Thyroid gland (tissue), 4 donors: Measurements from ENCODE around the gene RHBDL3.

Experiments used
- POLR2A ChIP-seq, 2 donors: fragments of 450-650 bp; IDR thresholded peaks; one replicate each; pipeline ENCODE4 v1.6.1; 2017; ENCODE audit warnings: antibody characterized with exemption in 2 of 2, mild to moderate bottlenecking in 2 of 2, moderate library complexity in 1 of 2
- TF ChIP-seq, protein P1 (sequence below), 6 experiments: fragments of 200-600 bp in 3 of 6; fragments of 450-650 bp in 3 of 6; sonication (generic) in 3 of 6; IDR thresholded peaks; one replicate each; pipeline ENCODE4 v1.5.1; 2016 to 2019; ENCODE audit warnings: antibody characterized with exemption in 6 of 6, mild to moderate bottlenecking in 2 of 6, inconsistent platforms in 1 of 6, moderate library complexity in 1 of 6

DNA sequence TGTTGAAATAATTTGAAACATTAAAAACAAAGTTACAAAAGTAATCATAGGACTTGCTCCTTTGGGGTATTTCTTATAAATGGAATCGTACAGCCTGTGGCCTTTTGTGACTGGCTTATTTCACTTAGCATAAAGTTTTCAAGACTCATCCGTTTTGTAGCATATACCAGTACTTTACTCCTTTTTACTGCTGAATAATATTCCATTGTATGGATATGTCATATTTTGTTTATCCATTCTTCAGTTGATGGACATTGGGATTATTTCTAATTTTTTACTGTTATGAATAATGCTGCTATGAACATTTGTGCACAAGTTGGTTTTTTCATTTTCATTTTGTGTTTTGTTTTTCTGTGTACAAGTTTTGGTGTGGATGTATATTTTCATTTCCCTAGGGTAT is 30.0 kb upstream of the RHBDL3 start:
- TF ChIP-seq POLR2A (IDR thresholded peaks at IDR 0.05): no peak
- TF ChIP-seq, protein P1, sequence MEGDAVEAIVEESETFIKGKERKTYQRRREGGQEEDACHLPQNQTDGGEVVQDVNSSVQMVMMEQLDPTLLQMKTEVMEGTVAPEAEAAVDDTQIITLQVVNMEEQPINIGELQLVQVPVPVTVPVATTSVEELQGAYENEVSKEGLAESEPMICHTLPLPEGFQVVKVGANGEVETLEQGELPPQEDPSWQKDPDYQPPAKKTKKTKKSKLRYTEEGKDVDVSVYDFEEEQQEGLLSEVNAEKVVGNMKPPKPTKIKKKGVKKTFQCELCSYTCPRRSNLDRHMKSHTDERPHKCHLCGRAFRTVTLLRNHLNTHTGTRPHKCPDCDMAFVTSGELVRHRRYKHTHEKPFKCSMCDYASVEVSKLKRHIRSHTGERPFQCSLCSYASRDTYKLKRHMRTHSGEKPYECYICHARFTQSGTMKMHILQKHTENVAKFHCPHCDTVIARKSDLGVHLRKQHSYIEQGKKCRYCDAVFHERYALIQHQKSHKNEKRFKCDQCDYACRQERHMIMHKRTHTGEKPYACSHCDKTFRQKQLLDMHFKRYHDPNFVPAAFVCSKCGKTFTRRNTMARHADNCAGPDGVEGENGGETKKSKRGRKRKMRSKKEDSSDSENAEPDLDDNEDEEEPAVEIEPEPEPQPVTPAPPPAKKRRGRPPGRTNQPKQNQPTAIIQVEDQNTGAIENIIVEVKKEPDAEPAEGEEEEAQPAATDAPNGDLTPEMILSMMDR (IDR thresholded peaks at IDR 0.05): no peak
